Measurements from ENCODE around the gene FRMPD1. TPM values are rescaled to one million over a fixed set of nuclear protein-coding genes. Genes with fewer than 3 reads are reported as not detected.

Gene FRMPD1
- total RNA-seq, 1 experiment from 2014 or later = not detected

- Histone ChIP-seq H3K4me2 (no peak overlapping the region), H4K20me1 (ENCODE audit: insufficient read depth) (no peaks in the 10 kb centered on the region), H3K79me2 (ENCODE audit: low read depth) (no peaks in the 10 kb centered on the region), H3K9me2 (ENCODE audit: insufficient read depth) (no peaks in the 10 kb centered on the region), H3K4me1 (replicated peaks; ENCODE audit: insufficient read depth) (no peaks in the 10 kb centered on the region), H2AFZ (no peak overlapping the region), H3K27me3 (ENCODE audit: insufficient read depth, low read depth) (no peaks in the 10 kb centered on the region), H3F3A (ENCODE audit: insufficient read depth, low read depth) (no peaks in the 10 kb centered on the region), H3K27ac (no peak overlapping the region), H3K36me3 (ENCODE audit: low read depth) (no peaks in the 10 kb centered on the region), H3K9me3 (ENCODE audit: insufficient read depth, low read depth) (no peaks in the 10 kb centered on the region), H3K4me3 (no peak overlapping the region)
- intact Hi-C loops (cut with micrococcal nuclease; ENCODE audit: unreplicated experiment) = no loop called here
- TF ChIP-seq EZH2 (IDR thresholded peaks at IDR 0.05; ENCODE audit: low read depth) = no peak
- no peak for TF ChIP-seq CTCF (conservative IDR thresholded peaks at IDR 0.05)
- CTCF ChIA-PET = no interaction called here
- BruUV-seq (replicated peaks) = no TSS peak
- DNase-seq = no peak
- POLR2A ChIA-PET (ENCODE audit: unreplicated experiment) = no interaction called here
These were observed 27.5 kb upstream of the FRMPD1 start for GRCh38 chr9:37623267-37623666.

GRCh38 chr9:37624073-37624472 lies 26.7 kb upstream of the FRMPD1 start:
- DNase-seq = no peak
- H3F3A ChIP-seq (ENCODE audit: insufficient read depth, low read depth) = no peaks in the 10 kb centered on the region
- ChIA-PET POLR2A (ENCODE audit: unreplicated experiment) (no interaction called here), CTCF (no interaction called here)
- no peak overlapping the region for H3K4me2 ChIP-seq
- H4K20me1 ChIP-seq (ENCODE audit: insufficient read depth) = no peaks in the 10 kb centered on the region
- H3K9me3 ChIP-seq (ENCODE audit: insufficient read depth, low read depth) = no peaks in the 10 kb centered on the region
- H3K27me3 ChIP-seq (ENCODE audit: insufficient read depth, low read depth) = no peaks in the 10 kb centered on the region
- H3K36me3 ChIP-seq (ENCODE audit: low read depth) = no peaks in the 10 kb centered on the region
- H3K4me3 ChIP-seq = no peak overlapping the region
- no peaks in the 10 kb centered on the region for H3K4me1 ChIP-seq (replicated peaks; ENCODE audit: insufficient read depth)
- no peaks in the 10 kb centered on the region for H3K79me2 ChIP-seq (ENCODE audit: low read depth)
- no peak for TF ChIP-seq EZH2 (IDR thresholded peaks at IDR 0.05; ENCODE audit: low read depth)
- TF ChIP-seq CTCF (conservative IDR thresholded peaks at IDR 0.05) = no peak
- H3K9me2 ChIP-seq (ENCODE audit: insufficient read depth) = no peaks in the 10 kb centered on the region
- no peak overlapping the region for H3K27ac ChIP-seq
- intact Hi-C loops (cut with micrococcal nuclease; ENCODE audit: unreplicated experiment) = no loop called here
- no TSS peak for BruUV-seq (replicated peaks)
- H2AFZ ChIP-seq = no peak overlapping the region

- no TSS peak for BruUV-seq (replicated peaks)
- H3K36me3 ChIP-seq (ENCODE audit: low read depth) = no peaks in the 10 kb centered on the region
These were observed 25.6 kb upstream of the FRMPD1 start for GRCh38 chr9:37625036-37625757.

More at GRCh38 chr9:37625036-37625757, 25.6 kb upstream of the FRMPD1 start:
- H4K20me1 ChIP-seq (ENCODE audit: insufficient read depth) = no peaks in the 10 kb centered on the region
- H3K27me3 ChIP-seq (ENCODE audit: insufficient read depth, low read depth) = no peaks in the 10 kb centered on the region
- H3K4me1 ChIP-seq (replicated peaks; ENCODE audit: insufficient read depth) = no peaks in the 10 kb centered on the region
- H3K79me2 ChIP-seq (ENCODE audit: low read depth) = no peaks in the 10 kb centered on the region
- H2AFZ ChIP-seq = no peak overlapping the region
- no peak overlapping the region for H3K4me2 ChIP-seq
- POLR2A ChIA-PET (ENCODE audit: unreplicated experiment) = no interaction called here
- no peaks in the 10 kb centered on the region for H3K9me3 ChIP-seq (ENCODE audit: insufficient read depth, low read depth)
- no peak overlapping the region for H3K27ac ChIP-seq
- CTCF ChIA-PET = no interaction called here
- intact Hi-C loops (cut with micrococcal nuclease; ENCODE audit: unreplicated experiment) = no loop called here
- no peak for TF ChIP-seq CTCF (conservative IDR thresholded peaks at IDR 0.05)
- TF ChIP-seq EZH2 (IDR thresholded peaks at IDR 0.05; ENCODE audit: low read depth) = no peak
- no peak for DNase-seq
- no peak overlapping the region for H3K4me3 ChIP-seq
- H3F3A ChIP-seq (ENCODE audit: insufficient read depth, low read depth) = no peaks in the 10 kb centered on the region
- no peaks in the 10 kb centered on the region for H3K9me2 ChIP-seq (ENCODE audit: insufficient read depth)
